ENCODE results near the gene ZMYND10. TPM values are rescaled to one million over a fixed set of nuclear protein-coding genes. Genes with fewer than 3 reads are reported as not detected.

ZMYND10 gene
- 0.18 TPM for polyA plus RNA-seq (2013, experiment 1 of 2)
- polyA plus RNA-seq (2013, experiment 2 of 2), result 0.13 TPM

- Histone ChIP-seq H3K79me2 (ENCODE audit: control insufficient read depth, insufficient read depth, low read length) (no peaks in the 10 kb centered on the region), H2BK120ac (ENCODE audit: low read depth, low read length) (no peak within 1 kb of the TSS), H3K18ac (ENCODE audit: low read length) (no peak within 1 kb of the TSS), H3K27ac (ENCODE audit: low read depth, low read length) (no peak within 1 kb of the TSS), H3K4me2 (ENCODE audit: low read length) (peak within 1 kb of the TSS; percentile 79), H3K56ac (ENCODE audit: low read length) (peak within 1 kb of the TSS; percentile 75), H3K4ac (ENCODE audit: low read depth, low read length) (no peak within 1 kb of the TSS), H4K8ac (ENCODE audit: low read depth, low read length) (no peak within 1 kb of the TSS), H2BK5ac (ENCODE audit: low read length) (no peak within 1 kb of the TSS), H3K23ac (ENCODE audit: low read length) (no peak within 1 kb of the TSS), H2BK15ac (replicated peaks; ENCODE audit: low read depth) (no peak within 1 kb of the TSS), H4K5ac (ENCODE audit: low read length) (no peak within 1 kb of the TSS), H3K4me1 (ENCODE audit: control insufficient read depth, low read depth, low read length) (peaks cover 5% of the 10 kb centered on the region), H3K9ac (ENCODE audit: low read length) (peak within 1 kb of the TSS; percentile 58), H3K4me3 (ENCODE audit: low read length) (no peak within 1 kb of the TSS), H3K36me3 (ENCODE audit: control insufficient read depth, insufficient read depth, low read length) (no peaks in the 10 kb centered on the region), H2AK5ac (ENCODE audit: low read length) (no peak within 1 kb of the TSS), H3K27me3 (ENCODE audit: insufficient read depth, low read length, poor library complexity) (no peaks in the 10 kb centered on the region), H3K79me1 (ENCODE audit: low read length) (no peaks in the 10 kb centered on the region)
- DNase-seq, result peak; percentile 78
- WGBS (ENCODE audit: extremely low coverage, insufficient coverage, low lambda C conversion rate), result no CpG with 5 or more reads among the region's 45 CpGs
Observed at GRCh38 chr3:50345586-50346234, at the start of gene ZMYND10. ZMYND10 (minus strand) TSS chr3:50345732; CDS start chr3:50345579, 153 bp downstream.

DNA sequence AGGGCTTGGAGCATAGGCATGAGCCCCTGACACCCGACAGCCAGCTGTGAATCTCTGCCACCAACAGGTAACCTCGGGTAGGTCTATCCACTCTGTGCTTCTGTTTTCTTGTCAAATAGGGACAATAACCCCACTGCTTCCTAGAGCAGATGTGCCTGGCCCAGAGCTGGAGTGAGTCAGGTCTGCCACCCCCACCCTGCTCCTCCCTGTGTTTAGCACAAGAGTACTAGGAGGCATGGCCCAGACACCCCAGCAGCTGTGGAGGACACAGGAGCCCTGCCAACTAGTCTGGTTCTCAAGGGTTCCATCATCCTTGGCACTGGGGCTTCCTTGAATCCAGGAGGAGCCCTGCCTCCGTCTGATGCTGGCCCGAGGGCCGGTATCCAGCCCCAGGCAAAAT, 47.5 kb upstream of the ZMYND10 start:
- Histone ChIP-seq H3K79me1 (ENCODE audit: low read length) (no peaks in the 10 kb centered on the region), H4K8ac (ENCODE audit: low read depth, low read length) (no peak overlapping the region), H3K23ac (ENCODE audit: low read length) (no peak overlapping the region), H3K4me2 (ENCODE audit: low read length) (no peak overlapping the region), H3K4me3 (ENCODE audit: low read length) (no peak overlapping the region), H2AK5ac (ENCODE audit: low read length) (no peak overlapping the region), H2BK120ac (ENCODE audit: low read depth, low read length) (no peak overlapping the region), H4K5ac (ENCODE audit: low read length) (no peak overlapping the region), H2BK5ac (ENCODE audit: low read length) (no peak overlapping the region), H3K4me1 (ENCODE audit: control insufficient read depth, low read depth, low read length) (no peaks in the 10 kb centered on the region), H3K4ac (ENCODE audit: low read depth, low read length) (no peak overlapping the region), H3K9ac (ENCODE audit: low read length) (no peak overlapping the region), H3K27me3 (ENCODE audit: insufficient read depth, low read length, poor library complexity) (no peaks in the 10 kb centered on the region), H3K79me2 (ENCODE audit: control insufficient read depth, insufficient read depth, low read length) (no peaks in the 10 kb centered on the region), H3K27ac (ENCODE audit: low read depth, low read length) (no peak overlapping the region), H3K56ac (ENCODE audit: low read length) (no peak overlapping the region), H3K36me3 (ENCODE audit: control insufficient read depth, insufficient read depth, low read length) (no peaks in the 10 kb centered on the region), H2BK15ac (replicated peaks; ENCODE audit: low read depth) (no peak overlapping the region), H3K18ac (ENCODE audit: low read length) (no peak overlapping the region)
- WGBS (ENCODE audit: extremely low coverage, insufficient coverage, low lambda C conversion rate), result no CpG with 5 or more reads among the region's 5 CpGs
- DNase-seq, result no peak

DNA sequence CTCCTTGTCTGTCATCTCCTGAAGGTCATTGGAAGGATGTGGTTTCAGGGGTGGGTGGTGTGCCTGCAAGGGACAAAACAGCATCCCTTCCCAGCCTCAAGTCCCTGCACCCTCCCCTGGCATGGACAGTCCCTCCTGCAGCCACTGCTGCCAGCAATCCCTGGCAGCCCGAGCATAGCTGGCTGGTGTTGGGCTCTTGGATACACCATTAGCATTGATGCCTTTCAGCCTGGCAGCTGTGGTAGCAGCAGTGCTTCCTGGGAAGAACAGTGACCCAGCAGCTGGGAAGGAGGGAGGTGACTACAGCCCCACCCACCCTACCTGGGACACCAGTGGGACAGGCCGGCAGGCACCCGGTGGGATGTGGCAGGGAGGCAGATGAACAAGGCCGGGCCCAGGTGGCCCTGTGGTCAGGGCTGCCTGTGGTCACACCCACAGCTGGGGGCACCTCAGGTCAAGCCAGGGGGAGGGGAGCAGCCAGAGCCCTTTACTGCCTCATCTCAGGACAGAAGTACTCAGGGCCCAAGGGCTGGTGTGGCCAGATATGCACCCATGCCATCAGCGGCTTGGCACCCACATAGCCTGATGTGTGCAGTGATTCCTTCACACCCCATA, 46.7 kb upstream of the ZMYND10 start:
- H2BK120ac ChIP-seq (ENCODE audit: low read depth, low read length), result no peak overlapping the region
- no CpG with 5 or more reads among the region's 5 CpGs for WGBS (ENCODE audit: extremely low coverage, insufficient coverage, low lambda C conversion rate)

DNA sequence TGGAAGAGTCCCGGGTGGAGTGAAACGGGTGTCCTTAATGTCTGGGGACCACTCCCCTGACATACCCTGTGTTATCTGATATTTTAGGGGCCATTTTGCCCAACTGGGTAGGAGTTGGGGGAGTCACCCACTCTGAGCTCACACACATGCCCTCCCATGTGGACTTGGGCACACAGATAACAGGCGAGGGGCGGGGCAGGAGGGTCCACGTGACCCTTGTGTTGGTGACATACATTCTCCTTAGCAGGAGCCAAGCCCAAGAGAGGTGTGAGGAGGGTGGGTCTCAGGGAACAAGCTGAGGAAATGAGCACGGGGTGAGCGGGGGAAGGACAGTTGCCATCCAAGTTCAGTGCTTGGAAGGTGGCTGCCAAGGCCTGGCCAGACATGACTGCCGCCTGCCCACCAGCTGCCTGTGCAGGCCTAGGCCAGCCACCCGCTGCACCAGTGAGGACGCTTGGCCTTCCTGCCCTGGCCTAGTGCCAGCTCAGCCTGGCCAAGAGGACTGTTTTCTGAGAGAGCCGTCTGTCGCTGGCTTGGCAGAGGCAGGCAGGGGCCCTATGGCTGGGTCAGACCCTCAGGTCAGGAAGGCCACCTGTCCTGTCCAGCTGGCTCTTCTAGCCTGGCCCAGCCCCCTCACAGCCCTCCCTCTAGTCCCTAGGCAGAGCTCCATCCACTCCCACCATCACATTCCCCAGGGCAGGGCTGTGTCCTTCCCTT, 45.1 kb upstream of the ZMYND10 start:
- no peaks in the 10 kb centered on the region for H3K27me3 ChIP-seq (ENCODE audit: insufficient read depth, low read length, poor library complexity)
- H4K8ac ChIP-seq (ENCODE audit: low read depth, low read length), result no peak overlapping the region
- H3K27ac ChIP-seq (ENCODE audit: low read depth, low read length), result no peak overlapping the region
- no peak overlapping the region for H4K5ac ChIP-seq (ENCODE audit: low read length)
- no peaks in the 10 kb centered on the region for H3K79me1 ChIP-seq (ENCODE audit: low read length)
- H3K23ac ChIP-seq (ENCODE audit: low read length), result no peak overlapping the region
- no peak overlapping the region for H3K4me3 ChIP-seq (ENCODE audit: low read length)
- H3K4me2 ChIP-seq (ENCODE audit: low read length), result no peak overlapping the region
- no peak overlapping the region for H3K18ac ChIP-seq (ENCODE audit: low read length)
- no peak for DNase-seq
- H3K9ac ChIP-seq (ENCODE audit: low read length), result no peak overlapping the region
- no peak overlapping the region for H3K4ac ChIP-seq (ENCODE audit: low read depth, low read length)
- no peak overlapping the region for H2BK15ac ChIP-seq (replicated peaks; ENCODE audit: low read depth)
- no peak overlapping the region for H3K56ac ChIP-seq (ENCODE audit: low read length)
- H3K79me2 ChIP-seq (ENCODE audit: control insufficient read depth, insufficient read depth, low read length), result no peaks in the 10 kb centered on the region
- no peak overlapping the region for H2BK5ac ChIP-seq (ENCODE audit: low read length)
- no peak overlapping the region for H2AK5ac ChIP-seq (ENCODE audit: low read length)
- no CpG with 5 or more reads among the region's 12 CpGs for WGBS (ENCODE audit: extremely low coverage, insufficient coverage, low lambda C conversion rate)
- no peaks in the 10 kb centered on the region for H3K36me3 ChIP-seq (ENCODE audit: control insufficient read depth, insufficient read depth, low read length)
- no peak overlapping the region for H2BK120ac ChIP-seq (ENCODE audit: low read depth, low read length)
- H3K4me1 ChIP-seq (ENCODE audit: control insufficient read depth, low read depth, low read length), result no peaks in the 10 kb centered on the region

More for the DNA sequence above, 46.7 kb upstream of the ZMYND10 start:
- no peak overlapping the region for H2BK15ac ChIP-seq (replicated peaks; ENCODE audit: low read depth)
- no peaks in the 10 kb centered on the region for H3K36me3 ChIP-seq (ENCODE audit: control insufficient read depth, insufficient read depth, low read length)
- DNase-seq, result no peak
- no peak overlapping the region for H3K4me2 ChIP-seq (ENCODE audit: low read length)
- H3K4me3 ChIP-seq (ENCODE audit: low read length), result no peak overlapping the region
- H2AK5ac ChIP-seq (ENCODE audit: low read length), result no peak overlapping the region
- H3K23ac ChIP-seq (ENCODE audit: low read length), result no peak overlapping the region
- H3K18ac ChIP-seq (ENCODE audit: low read length), result no peak overlapping the region
- H4K5ac ChIP-seq (ENCODE audit: low read length), result no peak overlapping the region
- H2BK5ac ChIP-seq (ENCODE audit: low read length), result no peak overlapping the region
- no peak overlapping the region for H3K9ac ChIP-seq (ENCODE audit: low read length)
- no peak overlapping the region for H3K27ac ChIP-seq (ENCODE audit: low read depth, low read length)
- H3K79me2 ChIP-seq (ENCODE audit: control insufficient read depth, insufficient read depth, low read length), result no peaks in the 10 kb centered on the region
- H3K27me3 ChIP-seq (ENCODE audit: insufficient read depth, low read length, poor library complexity), result no peaks in the 10 kb centered on the region
- no peak overlapping the region for H4K8ac ChIP-seq (ENCODE audit: low read depth, low read length)
- H3K4me1 ChIP-seq (ENCODE audit: control insufficient read depth, low read depth, low read length), result no peaks in the 10 kb centered on the region
- no peak overlapping the region for H3K56ac ChIP-seq (ENCODE audit: low read length)
- no peaks in the 10 kb centered on the region for H3K79me1 ChIP-seq (ENCODE audit: low read length)
- no peak overlapping the region for H3K4ac ChIP-seq (ENCODE audit: low read depth, low read length)

DNA sequence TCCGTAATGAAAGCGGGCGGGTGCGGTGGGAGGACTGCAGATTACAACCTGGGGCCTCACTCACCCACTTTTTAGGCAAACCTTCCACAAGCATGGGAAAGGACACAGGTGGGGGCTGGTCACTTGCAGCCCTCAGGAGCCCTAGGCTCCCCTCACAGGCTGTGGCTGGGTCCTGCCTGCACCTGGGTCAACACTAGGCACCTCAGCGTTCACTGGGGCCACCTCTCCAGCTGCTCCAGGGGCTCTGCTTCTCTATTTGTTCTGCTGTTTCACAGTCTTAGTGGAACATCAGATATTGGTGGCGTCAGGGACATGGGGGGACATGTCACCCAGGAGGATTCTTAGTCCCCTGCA, 43.9 kb upstream of the ZMYND10 start:
- Histone ChIP-seq H3K4ac (ENCODE audit: low read depth, low read length) (no peak overlapping the region), H3K79me2 (ENCODE audit: control insufficient read depth, insufficient read depth, low read length) (no peaks in the 10 kb centered on the region), H3K18ac (ENCODE audit: low read length) (no peak overlapping the region), H3K27me3 (ENCODE audit: insufficient read depth, low read length, poor library complexity) (no peaks in the 10 kb centered on the region), H3K9ac (ENCODE audit: low read length) (no peak overlapping the region), H2AK5ac (ENCODE audit: low read length) (no peak overlapping the region), H3K4me1 (ENCODE audit: control insufficient read depth, low read depth, low read length) (no peaks in the 10 kb centered on the region), H3K56ac (ENCODE audit: low read length) (no peak overlapping the region), H2BK15ac (replicated peaks; ENCODE audit: low read depth) (no peak overlapping the region), H4K5ac (ENCODE audit: low read length) (no peak overlapping the region), H3K36me3 (ENCODE audit: control insufficient read depth, insufficient read depth, low read length) (no peaks in the 10 kb centered on the region), H3K4me3 (ENCODE audit: low read length) (no peak overlapping the region), H3K23ac (ENCODE audit: low read length) (no peak overlapping the region), H4K8ac (ENCODE audit: low read depth, low read length) (no peak overlapping the region), H2BK120ac (ENCODE audit: low read depth, low read length) (no peak overlapping the region), H3K27ac (ENCODE audit: low read depth, low read length) (no peak overlapping the region), H3K79me1 (ENCODE audit: low read length) (no peaks in the 10 kb centered on the region), H3K4me2 (ENCODE audit: low read length) (no peak overlapping the region), H2BK5ac (ENCODE audit: low read length) (no peak overlapping the region)
- DNase-seq, result no peak
- WGBS (ENCODE audit: extremely low coverage, insufficient coverage, low lambda C conversion rate), result no CpG with 5 or more reads among the region's 6 CpGs
